ENCODE results near the gene MPZL1.
"Not testable (repeated sequence)": the region's sequence is repeated elsewhere in the genome, so short reads cannot be mapped to it uniquely, and the experiment has no call there.

MPZL1 gene

GRCh38 chr1:167826127-167826526, 104.3 kb downstream of the MPZL1 start:
- no peak for DNase-seq (ENCODE audit: low read depth in 1 of 2, low spot score in 1 of 2)
- Histone ChIP-seq H3K27ac (replicated peaks) (no peak overlapping the region), H3K4me3 (replicated peaks; ENCODE audit: insufficient read depth, low read length) (no peak overlapping the region), H3K27me3 (ENCODE audit: insufficient read depth, poor library complexity, severe bottlenecking) (no peaks in the 10 kb centered on the region)
- TF ChIP-seq GABPA (IDR thresholded peaks at IDR 0.05; ENCODE audit: low read depth) (no peak), SPI1 (IDR thresholded peaks at IDR 0.05; ENCODE audit: borderline replicate concordance, low read depth) (no peak), POLR2AphosphoS5 (IDR thresholded peaks at IDR 0.05; ENCODE audit: low read depth) (no peak)
- TF ChIP-seq, protein P1, sequence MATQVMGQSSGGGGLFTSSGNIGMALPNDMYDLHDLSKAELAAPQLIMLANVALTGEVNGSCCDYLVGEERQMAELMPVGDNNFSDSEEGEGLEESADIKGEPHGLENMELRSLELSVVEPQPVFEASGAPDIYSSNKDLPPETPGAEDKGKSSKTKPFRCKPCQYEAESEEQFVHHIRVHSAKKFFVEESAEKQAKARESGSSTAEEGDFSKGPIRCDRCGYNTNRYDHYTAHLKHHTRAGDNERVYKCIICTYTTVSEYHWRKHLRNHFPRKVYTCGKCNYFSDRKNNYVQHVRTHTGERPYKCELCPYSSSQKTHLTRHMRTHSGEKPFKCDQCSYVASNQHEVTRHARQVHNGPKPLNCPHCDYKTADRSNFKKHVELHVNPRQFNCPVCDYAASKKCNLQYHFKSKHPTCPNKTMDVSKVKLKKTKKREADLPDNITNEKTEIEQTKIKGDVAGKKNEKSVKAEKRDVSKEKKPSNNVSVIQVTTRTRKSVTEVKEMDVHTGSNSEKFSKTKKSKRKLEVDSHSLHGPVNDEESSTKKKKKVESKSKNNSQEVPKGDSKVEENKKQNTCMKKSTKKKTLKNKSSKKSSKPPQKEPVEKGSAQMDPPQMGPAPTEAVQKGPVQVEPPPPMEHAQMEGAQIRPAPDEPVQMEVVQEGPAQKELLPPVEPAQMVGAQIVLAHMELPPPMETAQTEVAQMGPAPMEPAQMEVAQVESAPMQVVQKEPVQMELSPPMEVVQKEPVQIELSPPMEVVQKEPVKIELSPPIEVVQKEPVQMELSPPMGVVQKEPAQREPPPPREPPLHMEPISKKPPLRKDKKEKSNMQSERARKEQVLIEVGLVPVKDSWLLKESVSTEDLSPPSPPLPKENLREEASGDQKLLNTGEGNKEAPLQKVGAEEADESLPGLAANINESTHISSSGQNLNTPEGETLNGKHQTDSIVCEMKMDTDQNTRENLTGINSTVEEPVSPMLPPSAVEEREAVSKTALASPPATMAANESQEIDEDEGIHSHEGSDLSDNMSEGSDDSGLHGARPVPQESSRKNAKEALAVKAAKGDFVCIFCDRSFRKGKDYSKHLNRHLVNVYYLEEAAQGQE (IDR thresholded peaks at IDR 0.05; ENCODE audit: insufficient replicate concordance, low read depth), result no peak
- TF ChIP-seq, protein P2, sequence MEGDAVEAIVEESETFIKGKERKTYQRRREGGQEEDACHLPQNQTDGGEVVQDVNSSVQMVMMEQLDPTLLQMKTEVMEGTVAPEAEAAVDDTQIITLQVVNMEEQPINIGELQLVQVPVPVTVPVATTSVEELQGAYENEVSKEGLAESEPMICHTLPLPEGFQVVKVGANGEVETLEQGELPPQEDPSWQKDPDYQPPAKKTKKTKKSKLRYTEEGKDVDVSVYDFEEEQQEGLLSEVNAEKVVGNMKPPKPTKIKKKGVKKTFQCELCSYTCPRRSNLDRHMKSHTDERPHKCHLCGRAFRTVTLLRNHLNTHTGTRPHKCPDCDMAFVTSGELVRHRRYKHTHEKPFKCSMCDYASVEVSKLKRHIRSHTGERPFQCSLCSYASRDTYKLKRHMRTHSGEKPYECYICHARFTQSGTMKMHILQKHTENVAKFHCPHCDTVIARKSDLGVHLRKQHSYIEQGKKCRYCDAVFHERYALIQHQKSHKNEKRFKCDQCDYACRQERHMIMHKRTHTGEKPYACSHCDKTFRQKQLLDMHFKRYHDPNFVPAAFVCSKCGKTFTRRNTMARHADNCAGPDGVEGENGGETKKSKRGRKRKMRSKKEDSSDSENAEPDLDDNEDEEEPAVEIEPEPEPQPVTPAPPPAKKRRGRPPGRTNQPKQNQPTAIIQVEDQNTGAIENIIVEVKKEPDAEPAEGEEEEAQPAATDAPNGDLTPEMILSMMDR (IDR thresholded peaks at IDR 0.05; ENCODE audit: insufficient read depth, low read length), result no peak

GRCh38 chr1:167829868-167830267, 108.1 kb downstream of the MPZL1 start:
- TF ChIP-seq GABPA (IDR thresholded peaks at IDR 0.05; ENCODE audit: low read depth), result no peak
- no peak for TF ChIP-seq SPI1 (IDR thresholded peaks at IDR 0.05; ENCODE audit: borderline replicate concordance, low read depth)
- TF ChIP-seq, protein P2 (IDR thresholded peaks at IDR 0.05; ENCODE audit: insufficient read depth, low read length), result no peak
- TF ChIP-seq, protein P1 (IDR thresholded peaks at IDR 0.05; ENCODE audit: insufficient replicate concordance, low read depth), result no peak
- no peak for TF ChIP-seq POLR2AphosphoS5 (IDR thresholded peaks at IDR 0.05; ENCODE audit: low read depth)
- DNase-seq (ENCODE audit: low read depth in 1 of 2, low spot score in 1 of 2), result no peak
- Histone ChIP-seq H3K27ac (replicated peaks) (no peak overlapping the region), H3K4me3 (replicated peaks; ENCODE audit: insufficient read depth, low read length) (no peak overlapping the region), H3K27me3 (ENCODE audit: insufficient read depth, poor library complexity, severe bottlenecking) (no peaks in the 10 kb centered on the region)

- not testable (repeated sequence) for H3K27me3 ChIP-seq (ENCODE audit: insufficient read depth, poor library complexity, severe bottlenecking); H3K4me3 ChIP-seq (replicated peaks; ENCODE audit: insufficient read depth, low read length); H3K27ac ChIP-seq (replicated peaks); DNase-seq (ENCODE audit: low read depth in 1 of 2, low spot score in 1 of 2)
Measured at GRCh38 chr1:167830668-167831067, 108.9 kb downstream of the MPZL1 start.

GRCh38 chr1:167832693-167833092, 110.9 kb downstream of the MPZL1 start:
- TF ChIP-seq, protein P1 (IDR thresholded peaks at IDR 0.05; ENCODE audit: insufficient replicate concordance, low read depth), result no peak
- TF ChIP-seq POLR2AphosphoS5 (IDR thresholded peaks at IDR 0.05; ENCODE audit: low read depth) (no peak), GABPA (IDR thresholded peaks at IDR 0.05; ENCODE audit: low read depth) (no peak), SPI1 (IDR thresholded peaks at IDR 0.05; ENCODE audit: borderline replicate concordance, low read depth) (no peak)
- TF ChIP-seq, protein P2 (IDR thresholded peaks at IDR 0.05; ENCODE audit: insufficient read depth, low read length), result no peak
- no peaks in the 10 kb centered on the region for H3K27me3 ChIP-seq (ENCODE audit: insufficient read depth, poor library complexity, severe bottlenecking)
- H3K27ac ChIP-seq (replicated peaks), result no peak overlapping the region
- H3K4me3 ChIP-seq (replicated peaks; ENCODE audit: insufficient read depth, low read length), result no peak overlapping the region
- no peak for DNase-seq (ENCODE audit: low read depth in 1 of 2, low spot score in 1 of 2)

Data from HL-60 (cell line).